ENCODE results near the gene TSPAN15. TPM values are rescaled to one million over a fixed set of nuclear protein-coding genes. Genes with fewer than 3 reads are reported as not detected.

Gene TSPAN15
- total RNA-seq, 1 donor from 2014 or later: 49.8 TPM

GRCh38 chr10:69554611-69555010, 103.3 kb downstream of the TSPAN15 start:
- H3K27me3 Mint-ChIP-seq (ENCODE audit: unreplicated experiment): no peaks in the 10 kb centered on the region
- H3K9me3 Mint-ChIP-seq (ENCODE audit: unreplicated experiment): peaks cover 2% of the 10 kb centered on the region

More at GRCh38 chr10:69554611-69555010, 103.3 kb downstream of the TSPAN15 start:
- H3K36me3 Mint-ChIP-seq (ENCODE audit: unreplicated experiment): peaks cover 10% of the 10 kb centered on the region
- no peak for TF ChIP-seq CTCF (IDR thresholded peaks at IDR 0.05; ENCODE audit: partially characterized antibody, unreplicated experiment)
- no peak overlapping the region for H3K4me3 Mint-ChIP-seq (ENCODE audit: unreplicated experiment)
- DNase-seq: no peak
- no peaks in the 10 kb centered on the region for H3K4me1 Mint-ChIP-seq (ENCODE audit: low read depth, unreplicated experiment)
- no peak overlapping the region for H3K27ac Mint-ChIP-seq (ENCODE audit: unreplicated experiment)

Other genes starting within 250 kb of the TSPAN15 start
- gene HKDC1, start 231.1 kb upstream of the TSPAN15 start, total RNA-seq (ENCODE audit: unreplicated experiment): not detected
- 240 TPM for gene HK1, start 173.0 kb upstream of the TSPAN15 start, total RNA-seq (ENCODE audit: unreplicated experiment)
- gene TACR2, start 34.5 kb upstream of the TSPAN15 start, total RNA-seq (ENCODE audit: unreplicated experiment): not detected
- gene NEUROG3, start 122.0 kb downstream of the TSPAN15 start, total RNA-seq (ENCODE audit: unreplicated experiment): not detected
- 50.1 TPM for gene FAM241B, start 178.8 kb downstream of the TSPAN15 start, total RNA-seq (ENCODE audit: unreplicated experiment)